GM23338 (cell line): Measurements from ENCODE around the gene FCHO2. TPM values are rescaled to one million over a fixed set of nuclear protein-coding genes. Genes with fewer than 3 reads are reported as not detected.

Experiments
- ATAC-seq: fragments of 200-7000 bp; cut with Tn5 transposase; 3 replicates; pipeline ENCODE4 v1.9.1; 2020
- DNase-seq: peaks from one replicate; pipeline ENCODE4 v3.0.0-alpha.2; 2015; ENCODE audit warnings: low spot score
- H2AFZ ChIP-seq: fragments of 200-600 bp; sonication (generic); 2 replicates; pipeline ENCODE4 v1.8.0; 2016; ENCODE audit warnings: antibody characterized with exemption, mild to moderate bottlenecking, moderate library complexity
- H3F3A ChIP-seq: fragments of 200-600 bp; sonication (generic); replicated peaks from 2 replicates; pipeline ENCODE4 v1.8.0; 2017; ENCODE audit warnings: antibody characterized with exemption, mixed run types, low read depth
- H3K27ac ChIP-seq: fragments of 200-600 bp; sonication (generic); 2 replicates; pipeline ENCODE4 v1.6.1; 2016; ENCODE audit warnings: low read depth
- H3K27me3 ChIP-seq: fragments of 200-600 bp; sonication (generic); 2 replicates; pipeline ENCODE4 v1.8.0; 2016; ENCODE audit warnings: mild to moderate bottlenecking, mixed run types, moderate library complexity; ENCODE audit not compliant: insufficient read depth
- H3K36me3 ChIP-seq: fragments of 200-600 bp; sonication (generic); 2 replicates; pipeline ENCODE4 v1.8.0; 2016; ENCODE audit warnings: mild to moderate bottlenecking; ENCODE audit not compliant: insufficient read depth
- H3K4me1 ChIP-seq: fragments of 200-600 bp; sonication (generic); 2 replicates; pipeline ENCODE4 v1.8.0; 2016; ENCODE audit warnings: mild to moderate bottlenecking, moderate library complexity; ENCODE audit not compliant: insufficient read depth
- H3K4me2 ChIP-seq: fragments of 200-600 bp; sonication (generic); 2 replicates; pipeline ENCODE4 v1.7.1; 2017; ENCODE audit warnings: mixed run types
- H3K4me3 ChIP-seq: fragments of 200-600 bp; sonication (generic); 2 replicates; pipeline ENCODE4 v1.6.1; 2016; ENCODE audit warnings: mixed run types
- H3K79me2 ChIP-seq: fragments of 200-600 bp; sonication (generic); replicated peaks from 2 replicates; pipeline ENCODE4 v1.8.0; 2017; ENCODE audit warnings: mild to moderate bottlenecking; ENCODE audit not compliant: insufficient read depth
- H3K9me2 ChIP-seq: fragments of 200-600 bp; sonication (generic); 2 replicates; pipeline ENCODE4 v1.8.0; 2017; ENCODE audit not compliant: insufficient read depth
- H4K20me1 ChIP-seq: fragments of 200-600 bp; sonication (generic); replicated peaks from 2 replicates; pipeline ENCODE4 v1.8.0; 2017; ENCODE audit warnings: mild to moderate bottlenecking; ENCODE audit not compliant: insufficient read depth
- H3K27ac Mint-ChIP-seq: 2 replicates; pipeline ENCODE4 v1.8.0; 2020; ENCODE audit warnings: inconsistent platforms, mild to moderate bottlenecking, moderate library complexity, mixed read lengths
- H3K27me3 Mint-ChIP-seq: 3 replicates; pipeline ENCODE4 v1.8.0; 2022; ENCODE audit warnings: low read depth, mild to moderate bottlenecking, moderate library complexity, mixed read lengths, inconsistent platforms; ENCODE audit not compliant: insufficient read depth, poor library complexity
- H3K36me3 Mint-ChIP-seq: 3 replicates; pipeline ENCODE4 v1.8.0; 2021; ENCODE audit warnings: low read depth, mild to moderate bottlenecking, inconsistent platforms, moderate library complexity, mixed read lengths
- H3K4me1 Mint-ChIP-seq: 3 replicates; pipeline ENCODE4 v1.8.0; 2020; ENCODE audit warnings: mild to moderate bottlenecking, inconsistent platforms, mixed read lengths
- H3K4me3 Mint-ChIP-seq: 3 replicates; pipeline ENCODE4 v1.8.0; 2021; ENCODE audit warnings: moderate library complexity, mild to moderate bottlenecking, inconsistent platforms, mixed read lengths
- H3K9me3 Mint-ChIP-seq: 3 replicates; pipeline ENCODE4 v1.8.0; 2020; ENCODE audit warnings: moderate library complexity, mild to moderate bottlenecking, inconsistent platforms, mixed read lengths
- CREB1 ChIP-seq: fragments of 250-450 bp; sonication (Bioruptor Pico); IDR thresholded peaks from 2 replicates; pipeline ENCODE4 v1.5.0; 2020; ENCODE audit warnings: low read depth, mild to moderate bottlenecking, moderate library complexity
- CTCF ChIP-seq, 2 experiments: fragments of 200-600 bp in 1 of 2; sonication (generic) in 1 of 2; conservative IDR thresholded peaks; 2 replicates each; pipeline versions ENCODE4 v1.5.1 to v1.6.1; 2016 to 2017; ENCODE audit warnings: antibody characterized with exemption in 2 of 2, low read depth in 2 of 2, mild to moderate bottlenecking in 2 of 2, moderate library complexity in 1 of 2
- ETS1 ChIP-seq: IDR thresholded peaks from 2 replicates; pipeline ENCODE4 v1.6.1; 2016; ENCODE audit warnings: antibody characterized with exemption
- EZH2 ChIP-seq: fragments of 200-600 bp; sonication (generic); IDR thresholded peaks from one replicate; pipeline ENCODE4 v1.8.0; 2017; ENCODE audit warnings: antibody characterized with exemption, mild to moderate bottlenecking, low read depth; ENCODE audit not compliant: unreplicated experiment
- EZH2phosphoT487 ChIP-seq: fragments of 200-600 bp; sonication (generic); IDR thresholded peaks from one replicate; pipeline ENCODE4 v1.8.1; 2018; ENCODE audit warnings: antibody characterized with exemption; ENCODE audit not compliant: unreplicated experiment
- JUNB ChIP-seq: IDR thresholded peaks from one replicate; pipeline ENCODE4 v1.6.1; 2016; ENCODE audit warnings: antibody characterized with exemption; ENCODE audit not compliant: unreplicated experiment
- POLR2AphosphoS5 ChIP-seq: IDR thresholded peaks from 2 replicates; pipeline ENCODE4 v1.6.1; 2016; ENCODE audit warnings: antibody characterized with exemption, low read depth
- STAT1 ChIP-seq: IDR thresholded peaks from one replicate; pipeline ENCODE4 v1.6.1; 2016; ENCODE audit warnings: antibody characterized with exemption; ENCODE audit not compliant: unreplicated experiment
- ZNF331 ChIP-seq: fragments of 250-450 bp; sonication (Bioruptor Pico); IDR thresholded peaks from 2 replicates; pipeline ENCODE4 v1.5.0; 2020; ENCODE audit warnings: low read depth, mild to moderate bottlenecking, moderate library complexity
- ZNF462 ChIP-seq: fragments of 250-450 bp; sonication (Bioruptor Pico); IDR thresholded peaks from 2 replicates; pipeline ENCODE4 v1.5.0; 2020; ENCODE audit warnings: mild to moderate bottlenecking, moderate library complexity
- polyA plus RNA-seq: library from polyadenylated mRNA; unstranded; fragments of >200 nt; fragmentation: Nextera tagmentation; extraction: Ambion mirVana; gene quantifications from 2 replicates; pipeline ENCODE4 v1.2.1, GENCODE V29; 2016
- total RNA-seq: library from RNA; depleted of rRNA; stranded (reverse); fragments of >200 nt; shearing (Covaris generic); gene quantifications from 2 replicates; pipeline ENCODE4 v1.2.3, GENCODE V29; 2014

Gene FCHO2
- total and polyA plus RNA-seq, 2 experiments from 2014 or later = 8.4 to 10.1 TPM

GRCh38 chr5:72949481-72949880, 6.4 kb upstream of the FCHO2 start:
- H3K36me3 Mint-ChIP-seq = no peaks in the 10 kb centered on the region
- Histone ChIP-seq H3K79me2 (no peaks in the 10 kb centered on the region), H3K27me3 (no peaks in the 10 kb centered on the region), H4K20me1 (no peaks in the 10 kb centered on the region), H3K9me2 (peaks cover 3% of the 10 kb centered on the region; the same call in 1 of the 2 replicates), H2AFZ (no peak overlapping the region), H3K4me3 (no peak overlapping the region), H3K36me3 (no peaks in the 10 kb centered on the region), H3K4me2 (no peak overlapping the region), H3F3A (no peaks in the 10 kb centered on the region), H3K27ac (no peak overlapping the region), H3K4me1 (peaks cover 7% of the 10 kb centered on the region)
- DNase-seq (no peak), ATAC-seq (no peak)
- no peak overlapping the region for H3K27ac Mint-ChIP-seq
- no peak overlapping the region for H3K4me3 Mint-ChIP-seq
- no peaks in the 10 kb centered on the region for H3K27me3 Mint-ChIP-seq
- peaks cover 9% of the 10 kb centered on the region for H3K4me1 Mint-ChIP-seq
- H3K9me3 Mint-ChIP-seq = no peaks in the 10 kb centered on the region
- TF ChIP-seq POLR2AphosphoS5 (no peak), STAT1 (no peak), ETS1 (no peak), EZH2 (no peak), JUNB (no peak), CTCF (conservative IDR thresholded peaks at IDR 0.05; ENCODE audit: low read depth in 2 of 2) (no peak), EZH2phosphoT487 (no peak)

GRCh38 chr5:72951671-72952468, 4.0 kb upstream of the FCHO2 start:
- no peak overlapping the region for H3K27ac ChIP-seq
- no peaks in the 10 kb centered on the region for H3K79me2 ChIP-seq
- Mint-ChIP-seq H3K27ac (no peak overlapping the region), H3K36me3 (no peaks in the 10 kb centered on the region; the same call in 2 of the 3 replicates), H3K4me1 (peaks cover 18% of the 10 kb centered on the region), H3K27me3 (peaks cover 6% of the 10 kb centered on the region), H3K9me3 (no peaks in the 10 kb centered on the region), H3K4me3 (no peak overlapping the region)
- no peaks in the 10 kb centered on the region for H3K36me3 ChIP-seq
- H3F3A ChIP-seq = no peaks in the 10 kb centered on the region
- no peak overlapping the region for H3K4me2 ChIP-seq
- DNase-seq (no peak), ATAC-seq (no peak)
- H3K9me2 ChIP-seq = peaks cover 3% of the 10 kb centered on the region; the same call in 1 of the 2 replicates
- H4K20me1 ChIP-seq = no peaks in the 10 kb centered on the region
- H3K27me3 ChIP-seq = 0 out of 2 replicates have a peak, but pooled peaks cover 2% of the 10 kb centered on the region
- peaks cover 13% of the 10 kb centered on the region for H3K4me1 ChIP-seq
- H2AFZ ChIP-seq = peak overlapping the region; percentile 48; the same call in 1 of the 2 replicates
- no peak overlapping the region for H3K4me3 ChIP-seq
- TF ChIP-seq ZNF331 (CRISPR knock-in tag) (no peak), ZNF462 (CRISPR knock-in tag) (no peak), ETS1 (no peak), CREB1 (CRISPR knock-in tag) (no peak), EZH2 (no peak)
